Erythroblast (primary cell): ENCODE data around the gene GNB4.

Experiments used
- DNase-seq, 2 experiments: peaks; one replicate each; lab custom pipeline; 2025; lab: John Stamatoyannopoulos, UW
- GATA1 ChIP-seq: IDR thresholded peaks from 2 replicates; pipeline ENCODE4 v1.6.1; 2011; ENCODE audit warnings: low read depth, mild to moderate bottlenecking, control low read depth, low read length, moderate library complexity
- POLR2A ChIP-seq: IDR thresholded peaks from 2 replicates; pipeline ENCODE4 v1.6.1; 2011; ENCODE audit warnings: mild to moderate bottlenecking, low read length

The GNB4 gene

DNA sequence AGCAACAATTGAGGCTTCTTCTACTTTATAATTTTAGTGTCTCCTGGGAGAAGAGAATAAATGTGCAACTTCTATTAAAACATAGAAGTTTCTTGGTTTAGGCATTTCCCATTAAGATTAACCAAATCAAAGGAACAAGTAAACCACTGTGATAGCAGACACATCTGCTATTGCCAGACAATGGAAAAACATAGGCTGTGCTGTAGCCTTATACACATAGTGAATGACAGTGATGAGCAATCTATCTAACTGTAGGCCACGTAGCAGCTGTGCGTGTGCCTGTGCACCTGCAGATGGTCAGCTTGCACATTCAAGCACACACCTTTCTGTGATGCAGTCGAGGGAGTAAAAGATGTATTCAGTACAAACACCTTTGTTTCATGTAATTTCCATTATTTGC lies 32.7 kb downstream of the GNB4 start:
- no peak for TF ChIP-seq POLR2A
- TF ChIP-seq GATA1, result no peak
- no peak for DNase-seq

DNA sequence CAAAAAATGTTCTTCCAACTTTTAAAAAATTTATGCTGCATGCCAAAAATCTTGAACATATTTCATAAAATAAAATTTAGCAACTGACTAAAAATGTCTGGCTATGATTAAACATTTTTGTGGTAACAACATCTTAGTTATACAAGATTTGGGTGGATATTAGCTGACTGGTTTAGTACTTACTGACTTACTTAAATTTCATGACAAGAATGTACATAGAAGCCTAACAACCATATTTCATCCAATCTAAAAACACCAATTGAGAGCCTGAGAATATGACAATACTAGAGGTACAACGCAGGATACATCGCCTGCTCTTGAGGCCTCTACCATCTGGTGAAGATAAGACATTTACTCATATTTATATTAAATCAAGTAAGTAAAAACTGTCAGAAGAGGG lies 34.6 kb downstream of the GNB4 start:
- no peak for DNase-seq
- TF ChIP-seq POLR2A, result no peak
- TF ChIP-seq GATA1, result no peak

DNA sequence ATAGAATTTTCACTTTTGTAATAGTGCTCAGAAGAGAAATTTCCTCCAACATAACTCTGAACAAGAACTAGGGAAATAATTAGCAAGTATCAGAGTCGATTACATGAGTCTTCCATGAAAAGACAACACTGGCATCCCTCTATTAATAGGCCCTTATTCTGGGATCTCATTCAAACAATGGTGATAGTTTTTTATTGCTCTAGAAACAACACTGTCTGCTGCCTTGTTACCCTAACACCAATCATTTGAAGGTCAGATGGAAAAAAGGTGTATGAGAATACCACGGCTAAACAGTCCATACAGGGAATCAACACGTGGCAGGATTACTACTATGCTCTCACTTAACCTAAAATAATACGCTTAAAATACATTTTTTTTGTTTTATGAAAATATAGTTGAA lies 35.9 kb downstream of the GNB4 start:
- no peak for DNase-seq
- TF ChIP-seq GATA1 (no peak), POLR2A (no peak)

DNA sequence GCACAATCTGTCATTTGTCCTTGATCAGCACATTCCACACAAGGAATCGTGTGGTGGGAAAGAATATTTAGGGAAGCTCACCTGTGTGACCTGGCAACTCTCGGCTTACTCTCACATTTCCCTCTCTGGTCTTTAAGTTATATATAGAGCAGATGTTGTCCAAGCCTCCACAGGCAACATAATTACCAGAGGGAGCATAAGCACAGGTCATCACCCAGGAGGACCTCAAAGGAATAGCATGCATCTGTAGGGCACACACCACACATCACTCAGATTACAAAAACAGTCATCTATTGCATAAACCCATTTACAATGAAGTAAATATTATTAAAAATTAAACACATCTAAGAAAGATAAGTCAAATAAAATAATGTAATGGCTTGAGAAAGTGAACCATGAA lies 36.5 kb downstream of the GNB4 start:
- TF ChIP-seq POLR2A (no peak), GATA1 (no peak)
- DNase-seq, result no peak

DNA sequence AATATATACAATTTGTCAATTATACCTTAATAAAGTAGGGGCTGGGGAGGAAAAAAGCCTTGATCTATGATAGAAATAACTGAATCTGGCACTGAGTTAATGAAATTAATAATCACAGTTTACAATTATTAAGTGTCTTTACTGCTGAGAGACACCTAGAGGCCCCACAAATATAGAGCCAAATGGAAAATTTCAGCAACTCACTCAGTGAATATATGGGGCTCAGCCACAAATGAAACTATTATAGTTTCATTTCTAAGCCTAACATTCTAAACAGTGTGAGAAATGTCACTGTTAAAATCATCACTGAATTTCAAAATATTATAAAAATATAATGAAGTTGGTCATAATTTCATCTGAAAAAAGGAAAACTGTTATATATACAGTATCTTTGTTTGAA lies 40.3 kb downstream of the GNB4 start:
- TF ChIP-seq GATA1 (no peak), POLR2A (no peak)
- no peak for DNase-seq

DNA sequence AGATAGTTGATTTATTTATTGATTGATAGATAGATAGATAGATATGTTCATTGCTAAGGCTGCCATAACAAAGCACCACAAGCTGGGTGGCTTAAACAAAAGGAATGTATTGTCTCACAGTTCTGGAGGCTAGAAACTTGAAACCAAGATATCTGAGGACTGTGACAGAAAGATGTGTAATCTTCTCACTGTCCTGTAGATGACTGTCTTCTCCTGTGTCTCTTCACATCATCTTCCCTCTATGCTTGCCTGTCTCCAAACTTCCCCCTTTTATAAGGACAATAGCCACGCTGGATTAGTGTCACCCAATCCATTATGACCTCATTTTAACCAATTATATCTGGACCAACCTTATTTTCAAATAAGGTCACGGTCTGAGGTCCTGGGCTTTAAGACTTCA lies 40.9 kb downstream of the GNB4 start:
- DNase-seq, result no peak
- TF ChIP-seq POLR2A (no peak), GATA1 (no peak)

DNA sequence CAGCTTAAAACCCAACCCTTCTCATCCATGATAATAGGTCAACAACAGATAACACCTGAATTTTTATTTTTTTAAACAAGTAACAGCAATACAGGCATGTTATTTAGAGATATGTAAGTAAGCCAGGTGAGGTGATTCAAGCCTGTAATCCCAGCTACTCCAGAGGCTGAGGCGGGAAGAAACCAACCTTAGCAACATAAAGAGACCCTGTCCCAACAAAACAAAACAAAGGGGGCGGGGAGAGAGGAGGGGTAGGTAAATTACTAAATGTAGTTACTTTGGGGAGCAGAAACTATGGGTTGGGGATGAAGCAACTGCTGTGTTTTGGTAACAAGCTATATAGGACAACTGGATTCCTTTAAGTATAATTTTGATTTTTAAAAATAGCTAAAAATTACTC lies 47.0 kb downstream of the GNB4 start:
- no peak for DNase-seq
- TF ChIP-seq POLR2A (no peak), GATA1 (no peak)

DNA sequence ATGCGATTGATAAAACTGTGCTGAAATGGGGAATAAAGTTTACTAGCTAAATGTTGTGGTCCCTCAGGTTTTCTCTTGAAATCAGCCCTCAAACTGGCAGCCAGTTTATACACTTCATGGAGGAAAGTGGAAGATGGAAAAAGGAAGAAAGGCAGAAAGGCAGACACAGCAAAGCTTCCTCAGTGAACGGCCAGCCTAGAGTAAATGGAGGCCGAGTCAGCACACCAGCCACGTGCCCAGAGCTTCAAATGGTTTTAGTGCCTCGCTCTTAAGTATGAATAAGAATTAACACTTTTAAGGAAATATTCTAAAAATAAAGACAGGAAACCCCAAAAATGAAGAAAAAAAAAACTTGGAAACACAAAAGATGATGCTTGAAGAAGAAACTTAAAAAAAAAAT lies 48.3 kb downstream of the GNB4 start:
- TF ChIP-seq POLR2A (no peak), GATA1 (no peak)
- DNase-seq, result no peak

DNA sequence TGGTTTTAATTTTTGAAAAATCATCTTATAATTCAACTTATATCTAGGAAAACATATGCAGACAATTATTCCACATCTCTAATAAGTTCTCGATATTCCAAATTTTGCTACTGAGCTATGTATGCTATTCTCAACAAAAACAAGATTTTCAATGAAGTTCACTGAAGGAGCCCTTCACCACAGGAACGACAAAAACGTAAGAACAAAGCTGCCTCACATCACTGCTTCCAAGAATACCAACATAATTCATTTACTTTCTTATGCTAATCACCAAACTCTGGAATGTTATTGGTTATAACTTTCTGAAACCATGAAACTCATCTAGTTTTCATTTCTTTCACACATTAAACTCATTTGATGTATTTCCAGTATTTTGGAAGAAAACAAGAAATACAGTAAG lies 49.7 kb downstream of the GNB4 start:
- no peak for TF ChIP-seq GATA1
- no peak for TF ChIP-seq POLR2A
- DNase-seq, result no peak

DNA sequence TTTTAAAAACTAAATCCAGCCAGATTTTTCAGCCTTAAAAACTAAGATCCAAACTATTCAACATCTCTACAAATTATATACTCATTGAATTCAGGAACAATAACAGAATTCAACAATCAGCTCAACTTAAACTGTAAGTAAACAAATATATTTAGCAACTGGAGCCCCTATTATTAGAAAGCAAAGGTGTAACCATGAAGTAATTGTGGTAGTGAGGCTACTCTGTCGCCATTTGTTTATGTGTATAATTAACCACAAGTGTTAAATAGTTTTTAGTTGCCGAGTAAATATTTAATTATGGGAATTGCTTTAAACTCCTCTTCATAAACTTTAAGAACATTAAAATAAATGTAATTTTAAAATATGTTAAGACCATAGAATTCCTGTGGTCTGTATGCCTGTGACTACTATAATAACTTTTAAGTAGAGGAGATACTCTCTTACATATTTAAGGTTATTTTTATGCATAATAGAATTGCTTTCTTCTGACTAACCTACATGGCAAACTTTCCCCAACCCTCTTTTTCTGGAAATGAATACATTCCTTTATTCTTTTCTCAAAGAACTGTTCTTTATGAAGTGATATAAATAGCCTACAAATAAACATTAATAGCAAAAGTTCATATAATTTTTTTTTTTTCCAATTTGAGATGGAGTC lies 52.6 kb downstream of the GNB4 start:
- no peak for TF ChIP-seq GATA1
- TF ChIP-seq POLR2A, result no peak

DNA sequence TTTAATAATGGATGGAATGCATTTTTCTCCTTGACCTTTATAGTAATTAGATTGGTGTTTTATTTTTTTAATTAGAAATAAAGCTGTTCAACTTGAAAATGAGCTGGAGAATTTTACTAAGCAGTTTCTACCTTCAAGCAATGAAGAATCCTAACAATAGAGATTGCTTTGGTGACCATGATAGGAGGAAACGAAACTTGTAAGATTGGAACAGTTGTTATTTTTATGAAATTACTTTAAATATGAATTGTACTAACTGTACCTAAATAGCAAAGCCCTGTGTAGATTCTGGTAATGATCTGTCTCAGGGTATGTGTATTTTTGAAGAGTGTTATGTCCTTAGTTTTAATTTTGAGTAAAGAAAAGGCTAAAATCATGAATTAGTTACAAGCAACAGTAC lies 59.4 kb downstream of the GNB4 start:
- no peak for DNase-seq
- TF ChIP-seq POLR2A (no peak), GATA1 (no peak)

More for the DNA sequence above, 52.6 kb downstream of the GNB4 start:
- no peak for DNase-seq

DNA sequence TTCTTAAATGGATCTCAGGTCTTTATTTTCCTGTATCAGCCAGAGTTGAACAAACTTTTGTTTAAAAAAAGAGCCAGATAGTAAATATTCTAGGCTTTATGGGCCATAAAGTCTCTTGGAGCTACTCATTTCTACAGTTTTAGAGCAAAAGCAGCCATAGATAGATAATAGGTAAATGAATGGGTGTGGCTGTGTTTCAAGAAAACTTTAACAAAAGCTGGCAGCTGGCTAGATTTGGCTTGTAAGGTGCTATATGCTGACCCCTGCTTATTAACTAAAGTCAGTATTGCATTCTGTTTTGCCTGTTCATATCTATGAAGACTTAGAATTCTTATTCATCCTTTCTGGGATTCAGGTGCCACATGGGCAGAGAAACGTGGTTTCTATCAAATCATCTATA lies 74.8 kb downstream of the GNB4 start:
- peak; percentile 39 to 55 for DNase-seq
- TF ChIP-seq GATA1 (no peak), POLR2A (no peak)

DNA sequence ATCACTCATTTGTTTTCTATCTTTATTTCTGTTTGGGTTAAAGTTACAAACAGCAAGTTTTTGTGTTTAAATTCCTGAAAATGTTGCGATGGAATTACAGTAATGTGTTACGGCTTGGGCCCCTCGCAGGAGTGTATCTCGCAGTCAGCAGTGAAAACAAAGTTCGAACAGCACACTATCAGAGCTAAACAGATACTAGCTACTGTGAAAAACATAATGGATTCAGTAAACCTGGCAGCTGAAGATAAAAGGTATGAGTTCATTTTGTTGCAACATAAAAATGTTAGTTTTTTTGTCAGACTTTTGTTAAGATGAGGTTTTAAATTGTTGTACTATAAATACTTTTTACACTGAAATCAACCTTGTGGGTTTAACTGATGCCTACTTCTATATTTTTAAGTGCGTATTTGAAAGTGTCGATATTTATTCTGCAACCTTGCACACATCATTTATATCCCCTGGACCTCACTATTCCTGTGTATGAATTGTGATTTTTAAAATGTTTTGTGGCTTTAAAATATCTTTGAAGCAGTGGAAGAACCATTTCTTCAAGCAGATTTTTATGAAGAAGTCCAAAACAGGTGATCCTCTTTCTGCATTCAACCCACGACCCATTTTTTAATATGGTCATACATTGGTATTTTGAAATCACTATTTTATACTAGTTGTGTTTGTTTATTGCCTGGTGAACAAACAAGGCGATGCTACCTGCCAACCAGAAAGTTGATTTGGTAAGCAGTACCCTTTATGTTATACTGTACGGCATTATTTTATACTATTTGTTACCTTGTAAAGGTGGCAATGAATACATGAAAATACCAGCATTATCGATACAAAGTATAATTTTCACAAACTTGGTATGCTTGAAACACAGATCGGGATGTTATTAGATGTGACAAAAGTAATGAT lies 75.9 kb downstream of the GNB4 start:
- peak; percentile 81 to 89 for DNase-seq
- TF ChIP-seq GATA1 (peak; percentile 32), POLR2A (no peak)

DNA sequence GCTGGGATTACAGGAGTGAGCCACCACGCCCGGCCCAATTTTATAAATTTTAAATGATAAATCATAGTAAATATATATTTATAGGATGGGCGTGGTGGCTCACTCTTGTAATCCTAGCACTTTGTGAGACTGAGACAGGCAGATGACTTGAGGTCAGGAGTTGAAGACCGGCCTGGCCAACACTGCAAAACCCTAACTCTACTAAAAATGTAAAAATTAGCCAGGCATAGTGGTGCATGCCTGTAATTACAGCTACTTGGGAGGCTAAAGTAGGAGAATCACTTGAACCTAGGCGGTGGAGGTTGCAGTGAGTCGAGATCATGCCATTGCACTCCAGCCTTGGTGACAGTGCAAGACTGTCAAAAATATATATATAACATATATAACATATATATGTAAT lies 77.3 kb downstream of the GNB4 start:
- TF ChIP-seq POLR2A, result no peak
- peak; percentile 45 to 50 for DNase-seq
